ENCODE data around the gene AATK. TPM values are rescaled to one million over a fixed set of nuclear protein-coding genes. Genes with fewer than 3 reads are reported as not detected.
A peak's percentile ranks its signal among the peaks of the same experiment; 100 is the strongest.

The AATK gene
- total and polyA plus RNA-seq, 2 of the 4 experiments (the other 2 are of a cell fraction), result under 0.01 to 0.21 TPM

- peaks cover 9% of the 10 kb centered on the region for H4K20me1 ChIP-seq (ENCODE audit: insufficient read depth, low read length)
- H3K4me1 ChIP-seq (ENCODE audit: control insufficient read depth, insufficient read depth, low read length), result peaks cover 37% of the 10 kb centered on the region
- peak overlapping the region; percentile 40 for H3K4me2 ChIP-seq (ENCODE audit: low read depth, low read length)
- no peaks in the 10 kb centered on the region for H3K9me3 ChIP-seq (ENCODE audit: control insufficient read depth, insufficient read depth, low read length)
- peaks cover 2% of the 10 kb centered on the region; the same call in 1 of the 2 replicates for H3K36me3 ChIP-seq (ENCODE audit: control insufficient read depth, insufficient read depth, low read length)
- H3K14ac ChIP-seq (replicated peaks; ENCODE audit: low read depth, low read length), result peak overlapping the region; percentile 49; the same call in 1 of the 2 replicates
- no peak overlapping the region for H3K18ac ChIP-seq (ENCODE audit: low read depth, low read length)
- in situ Hi-C loops (cut with MboI; ENCODE audit: low sequenced_read_pairs), result loop anchor here (5.0 kb wide), 1 partner anchor 63 kb away; no protein-coding TSS in a partner anchor
- H2AK5ac ChIP-seq (ENCODE audit: low read depth, low read length), result peak overlapping the region; percentile 54
- intact Hi-C loops (cut with micrococcal nuclease), result no loop called here
- TF ChIP-seq BHLHE40 (IDR thresholded peaks at IDR 0.05; ENCODE audit: low read depth, low read length), result no peak
- peak overlapping the region; percentile 57 for H2BK20ac ChIP-seq (ENCODE audit: low read depth, low read length)
- no TSS peak for BruUV-seq (replicated peaks)
- H3K4me3 ChIP-seq (ENCODE audit: insufficient read depth, low read depth, low read length), result no peak overlapping the region
- POLR2A ChIA-PET (ENCODE audit: unreplicated experiment), result no interaction called here
- peak overlapping the region; percentile 20 for H4K91ac ChIP-seq (ENCODE audit: insufficient read depth, low read depth, low read length)
- H3K27ac ChIP-seq (ENCODE audit: insufficient read depth, low read length), result peak overlapping the region; percentile 58
- 56% methylated on average over 7 of the region's 13 CpGs; no CpG with 5 or more reads in 1 of the 2 experiments for WGBS, 2 experiments (ENCODE audit: extremely low coverage in 2 of 2, insufficient read length in 1 of 2)
- CTCF ChIA-PET, result no interaction called here
- H2AFZ ChIP-seq (replicated peaks; ENCODE audit: low read length, poor library complexity), result peak overlapping the region; percentile 87
- peak overlapping the region; percentile 11; the same call in 1 of the 2 replicates for H3K23ac ChIP-seq (ENCODE audit: low read depth, low read length)
- no peak overlapping the region for H4K5ac ChIP-seq (ENCODE audit: low read depth, low read length)
- DNase-seq (peak; percentile 28), ATAC-seq (ENCODE audit: low read depth) (no peak)
- H3K4ac ChIP-seq (ENCODE audit: low read depth, low read length), result peak overlapping the region; percentile 58
- peak overlapping the region in 1 of 2 experiments; percentile 66; a peak in 1 of 4 replicates for H4K8ac ChIP-seq (ENCODE audit: low read depth in 2 of 2, low read length in 2 of 2)
- peaks cover 0 to 17% of the 10 kb centered on the region in 2 experiments; a peak in 1 of 4 replicates for H3K79me1 ChIP-seq (ENCODE audit: low read depth in 1 of 2, low read length in 2 of 2)
- peak overlapping the region; percentile 33; the same call in 2 of the 3 replicates for H2BK15ac ChIP-seq (ENCODE audit: low read depth, low read length)
- peak overlapping the region; percentile 81 for H2AK9ac ChIP-seq (replicated peaks; ENCODE audit: low read depth, low read length, poor library complexity)
- dilution Hi-C loops (cut with HindIII; ENCODE audit: low sequenced_read_pairs, unreplicated experiment), result no loop called here
- H2BK120ac ChIP-seq (ENCODE audit: low read depth, low read length), result peak overlapping the region; percentile 29; the same call in 1 of the 2 replicates
- no peak overlapping the region for H3K9ac ChIP-seq (ENCODE audit: low read depth, low read length)
- no peaks in the 10 kb centered on the region for H3K27me3 ChIP-seq (ENCODE audit: control insufficient read depth, insufficient read depth, low read length)
- H2BK5ac ChIP-seq (ENCODE audit: low read depth, low read length, poor library complexity, severe bottlenecking), result peak overlapping the region; percentile 47
- peaks cover 12% of the 10 kb centered on the region; the same call in 1 of the 2 replicates for H3K9me1 ChIP-seq (ENCODE audit: insufficient read depth, low read length)
- H3K56ac ChIP-seq (ENCODE audit: extremely low read depth, insufficient read depth, low read length), result no peak overlapping the region
These were observed 70.6 kb downstream of the AATK start for GRCh38 chr17:81095383-81095762.

Measured in IMR-90 (cell line).